GM12864 (cell line): ENCODE measurements around the gene PCNX1.
A peak's percentile ranks its signal among the peaks of the same experiment; 100 is the strongest.

Experiments
- DNase-seq: peaks from one replicate; pipeline ENCODE4 v3.0.0-alpha.2; 2011; ENCODE audit warnings: low read depth
- H3K4me3 ChIP-seq: 2 replicates; pipeline ENCODE4 v1.5.1; 2011; ENCODE audit warnings: mild to moderate bottlenecking, low read depth, low read length, control low read depth
- TF ChIP-seq, protein P1 (sequence below): IDR thresholded peaks from 2 replicates; pipeline ENCODE4 v1.5.1; 2011; ENCODE audit warnings: low read depth, mild to moderate bottlenecking, moderate library complexity, low read length, control low read depth, inconsistent platforms; ENCODE audit errors: missing control alignments

PCNX1 gene

DNA sequence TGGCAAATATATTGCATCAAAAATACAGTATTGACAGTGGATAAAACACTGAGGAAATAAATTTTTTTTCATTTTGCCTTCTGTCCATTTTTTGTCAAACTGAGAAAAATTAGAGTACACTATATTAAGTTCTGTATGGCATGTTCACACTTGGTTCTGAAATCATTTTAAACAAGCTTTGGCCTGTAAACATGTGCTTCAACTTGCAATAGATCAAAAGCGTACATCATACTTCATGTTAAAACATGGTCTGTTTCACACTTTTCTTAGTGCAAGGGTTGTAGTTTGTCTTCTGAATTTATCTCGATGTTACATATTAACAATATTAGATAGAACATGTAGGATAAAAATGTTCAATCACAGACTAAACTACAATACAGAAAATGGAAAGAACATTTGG, 208.0 kb downstream of the PCNX1 start:
- TF ChIP-seq, protein P1, sequence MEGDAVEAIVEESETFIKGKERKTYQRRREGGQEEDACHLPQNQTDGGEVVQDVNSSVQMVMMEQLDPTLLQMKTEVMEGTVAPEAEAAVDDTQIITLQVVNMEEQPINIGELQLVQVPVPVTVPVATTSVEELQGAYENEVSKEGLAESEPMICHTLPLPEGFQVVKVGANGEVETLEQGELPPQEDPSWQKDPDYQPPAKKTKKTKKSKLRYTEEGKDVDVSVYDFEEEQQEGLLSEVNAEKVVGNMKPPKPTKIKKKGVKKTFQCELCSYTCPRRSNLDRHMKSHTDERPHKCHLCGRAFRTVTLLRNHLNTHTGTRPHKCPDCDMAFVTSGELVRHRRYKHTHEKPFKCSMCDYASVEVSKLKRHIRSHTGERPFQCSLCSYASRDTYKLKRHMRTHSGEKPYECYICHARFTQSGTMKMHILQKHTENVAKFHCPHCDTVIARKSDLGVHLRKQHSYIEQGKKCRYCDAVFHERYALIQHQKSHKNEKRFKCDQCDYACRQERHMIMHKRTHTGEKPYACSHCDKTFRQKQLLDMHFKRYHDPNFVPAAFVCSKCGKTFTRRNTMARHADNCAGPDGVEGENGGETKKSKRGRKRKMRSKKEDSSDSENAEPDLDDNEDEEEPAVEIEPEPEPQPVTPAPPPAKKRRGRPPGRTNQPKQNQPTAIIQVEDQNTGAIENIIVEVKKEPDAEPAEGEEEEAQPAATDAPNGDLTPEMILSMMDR, result no peak
- no peak overlapping the region for H3K4me3 ChIP-seq
- DNase-seq, result no peak

DNA sequence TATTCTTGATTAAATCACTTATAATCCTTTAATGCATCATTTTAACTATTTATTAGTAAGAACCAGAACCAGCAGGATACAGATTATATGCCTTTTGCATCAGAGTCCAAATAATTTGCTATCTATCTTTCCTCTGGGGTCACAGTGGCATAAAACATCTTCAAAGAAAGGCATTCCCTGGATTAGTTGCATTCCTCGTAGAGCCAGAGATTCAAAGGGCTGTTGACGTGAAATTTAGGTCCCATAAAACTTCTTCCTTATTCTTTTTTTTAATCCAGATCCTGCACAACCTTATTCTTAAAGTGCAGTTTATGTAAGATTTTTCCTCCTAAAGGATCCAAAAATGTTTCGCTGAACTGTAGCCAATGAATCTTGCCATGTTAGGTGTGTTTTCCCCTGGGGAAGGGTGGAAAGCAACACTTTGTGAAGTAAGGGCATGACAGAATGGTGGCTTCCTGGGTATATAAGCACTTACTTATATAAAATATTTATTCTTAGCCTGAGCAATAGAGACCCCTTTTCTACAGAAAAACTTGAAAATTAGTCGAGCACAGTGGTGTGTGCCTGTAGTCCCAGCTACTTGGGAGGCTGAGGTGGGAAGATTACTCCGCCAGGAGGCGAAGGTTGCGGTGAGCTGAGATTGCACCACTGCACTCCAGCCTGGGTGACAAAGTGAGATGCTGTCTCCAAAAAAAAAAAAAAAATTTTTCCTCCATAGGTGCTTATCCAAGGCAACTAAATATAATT, 208.7 kb downstream of the PCNX1 start:
- H3K4me3 ChIP-seq, result no peak overlapping the region
- no peak for DNase-seq
- TF ChIP-seq, protein P1, result peak; percentile 7

DNA sequence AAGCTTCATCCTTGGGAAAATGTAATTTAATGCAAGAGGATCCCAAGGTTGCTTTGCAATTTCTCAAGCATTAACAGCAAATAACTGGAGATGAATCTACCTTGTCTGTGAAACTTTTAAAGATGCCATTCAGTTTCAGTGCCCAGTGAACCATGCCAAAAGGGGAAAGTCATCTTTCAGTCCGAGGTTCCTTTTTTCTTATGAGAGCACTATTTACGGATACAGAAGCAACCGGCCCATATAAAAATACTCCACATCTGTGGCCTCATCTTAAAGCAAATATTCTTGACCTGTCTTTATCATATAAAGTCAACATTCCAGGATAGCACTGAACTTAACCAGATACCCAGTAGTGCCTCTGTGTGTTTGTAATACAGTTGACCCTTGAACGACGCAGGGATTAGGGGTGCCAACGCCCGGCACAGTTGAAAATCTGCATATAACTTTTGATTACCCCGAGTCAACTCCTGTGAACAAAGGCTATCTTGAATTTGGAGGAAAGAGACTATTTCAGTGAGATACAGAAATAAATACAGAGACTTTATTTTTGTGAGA, 209.4 kb downstream of the PCNX1 start:
- H3K4me3 ChIP-seq, result no peak overlapping the region
- TF ChIP-seq, protein P1, result no peak
- DNase-seq, result no peak

DNA sequence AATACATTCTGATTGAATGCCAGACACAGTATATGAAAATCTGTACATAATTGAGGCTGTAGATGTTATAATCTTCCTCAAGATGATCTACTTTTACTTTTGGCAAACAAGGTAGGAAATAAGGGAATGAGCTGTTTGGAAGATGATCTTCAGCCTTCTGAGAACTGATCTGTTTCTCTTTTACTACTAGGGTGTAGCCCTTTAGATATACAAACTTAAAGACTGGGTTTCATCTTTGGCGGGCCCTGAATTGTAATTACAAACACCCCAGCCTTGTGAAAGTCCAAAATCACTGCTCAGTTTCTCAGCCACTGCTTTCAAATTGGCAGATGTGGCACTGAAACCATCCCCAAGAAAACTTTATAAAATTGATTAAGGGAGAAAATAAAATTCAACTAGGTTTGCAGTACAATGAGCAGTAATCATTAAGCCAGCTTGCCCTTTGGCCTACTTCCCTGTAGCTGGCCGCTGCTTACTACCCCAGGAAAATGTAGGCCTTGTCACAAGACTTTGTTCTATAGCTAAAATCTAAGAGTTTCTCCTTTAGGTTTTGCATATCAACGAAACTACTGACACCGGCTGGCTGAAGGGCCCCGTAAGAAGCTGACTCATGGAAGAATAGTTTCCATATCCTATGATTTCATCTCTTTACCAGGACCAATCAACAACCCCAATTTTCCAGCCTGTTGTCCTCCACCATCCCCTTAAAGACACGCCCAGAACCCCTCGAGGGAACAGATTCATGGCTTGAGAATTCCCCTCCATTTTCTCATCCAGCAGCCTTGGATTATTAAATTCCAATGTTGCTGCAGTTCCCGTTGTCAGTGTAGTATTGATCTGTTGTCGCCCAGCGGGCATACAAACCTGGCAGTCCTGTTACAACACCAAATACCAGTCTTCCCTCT, 210.8 kb downstream of the PCNX1 start:
- no peak for DNase-seq
- TF ChIP-seq, protein P1, result no peak
- H3K4me3 ChIP-seq, result no peak overlapping the region

DNA sequence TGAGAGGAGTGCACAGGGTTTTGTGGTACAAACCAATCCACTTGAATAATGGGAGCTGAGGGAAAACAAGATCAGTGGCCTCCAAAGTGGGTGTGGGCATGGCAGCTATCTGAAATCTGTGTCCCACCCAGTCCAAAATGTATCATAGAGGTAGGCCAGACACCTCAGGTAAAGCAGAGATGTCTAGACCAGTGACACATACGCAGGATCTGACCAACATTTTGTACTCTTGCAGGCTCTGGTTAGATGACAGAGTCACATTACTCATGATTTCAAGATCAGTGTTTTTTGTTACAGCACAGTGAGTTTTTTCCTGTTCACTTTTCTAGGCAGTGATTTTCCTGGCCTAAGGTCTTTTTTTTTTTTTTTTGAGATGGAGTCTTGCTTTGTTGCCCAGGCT, 211.8 kb downstream of the PCNX1 start:
- TF ChIP-seq, protein P1, result no peak
- no peak overlapping the region for H3K4me3 ChIP-seq
- no peak for DNase-seq

DNA sequence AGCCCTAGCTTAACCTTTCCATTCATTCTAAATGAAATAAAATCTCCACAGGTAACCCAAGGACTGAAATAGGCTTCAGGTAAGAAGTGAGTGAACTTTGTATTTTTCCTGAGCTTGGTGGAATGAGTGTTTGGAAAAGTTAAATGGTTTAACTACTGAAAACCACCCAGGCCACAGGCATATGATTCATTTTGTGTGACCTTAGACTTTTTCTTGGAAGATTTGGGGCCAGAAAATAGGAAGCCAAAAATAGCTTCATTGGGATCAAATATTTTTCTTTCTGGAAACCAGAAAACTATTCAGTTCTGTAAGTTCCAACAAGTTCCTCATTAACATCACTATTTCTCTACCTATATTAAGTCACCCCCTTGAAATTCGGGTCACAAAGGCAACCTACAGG, 212.6 kb downstream of the PCNX1 start:
- TF ChIP-seq, protein P1, result no peak
- no peak for DNase-seq
- no peak overlapping the region for H3K4me3 ChIP-seq
